ENCODE data around the gene BUD13. TPM values are rescaled to one million over a fixed set of nuclear protein-coding genes. Genes with fewer than 3 reads are reported as not detected.

The BUD13 gene
- polyA plus RNA-seq, 1 of the 3 experiments (the other 2 are of a cell fraction), result 15.5 TPM

- POLR2A ChIA-PET, result no interaction called here
These were observed 32.0 kb downstream of the BUD13 start for GRCh38 chr11:116740741-116741140.

More at GRCh38 chr11:116740741-116741140, 32.0 kb downstream of the BUD13 start:
- Histone ChIP-seq H3K4me2 (no peak overlapping the region), H3K79me2 (ENCODE audit: insufficient read depth) (no peaks in the 10 kb centered on the region), H3K9ac (no peak overlapping the region), H2AFZ (ENCODE audit: low read depth) (no peak overlapping the region), H4K20me1 (ENCODE audit: insufficient read depth) (no peaks in the 10 kb centered on the region), H3K9me2 (no peaks in the 10 kb centered on the region), H3K4me3 (ENCODE audit: low read depth in 2 of 2, low read length in 1 of 2) (no peak overlapping the region), H3F3A (replicated peaks; ENCODE audit: insufficient read depth) (peaks cover 24% of the 10 kb centered on the region), H3K27ac (ENCODE audit: low read depth in 2 of 2, low read length in 1 of 2) (no peak overlapping the region), H3K9me3 (no peaks in the 10 kb centered on the region), H3K36me3 (replicated peaks in 1 of 2; ENCODE audit: control insufficient read depth in 1 of 2, insufficient read depth in 2 of 2, low read length in 1 of 2) (peaks cover 2 to 4% of the 10 kb centered on the region in 2 experiments), H3K4me1 (ENCODE audit: control insufficient read depth in 1 of 2, insufficient read depth in 2 of 2, low read depth in 1 of 2, low read length in 1 of 2) (peaks cover 2 to 8% of the 10 kb centered on the region in 2 experiments; a peak in 2 of 4 replicates), H3K27me3 (ENCODE audit: insufficient read depth) (no peaks in the 10 kb centered on the region)
- no peak for TF ChIP-seq POLR2AphosphoS5 (IDR thresholded peaks at IDR 0.05; ENCODE audit: low read depth, low read length)
- no peak for TF ChIP-seq SMC3 (IDR thresholded peaks at IDR 0.05; ENCODE audit: low read depth, low read length)
- no peak for TF ChIP-seq USF1 (IDR thresholded peaks at IDR 0.05; ENCODE audit: borderline replicate concordance, low read depth)
- TF ChIP-seq ELF1 (IDR thresholded peaks at IDR 0.05), result no peak
- no peak for TF ChIP-seq MEF2A (IDR thresholded peaks at IDR 0.05; ENCODE audit: borderline replicate concordance, low read depth)
- TF ChIP-seq MXI1 (IDR thresholded peaks at IDR 0.05; ENCODE audit: low read depth, low read length), result no peak
- TF ChIP-seq YY1 (IDR thresholded peaks at IDR 0.05; ENCODE audit: low read depth), result no peak
- no peak for TF ChIP-seq NFIC (IDR thresholded peaks at IDR 0.05; ENCODE audit: borderline replicate concordance)
- no peak for TF ChIP-seq MAX (IDR thresholded peaks at IDR 0.05; ENCODE audit: low read depth)
- no peak for TF ChIP-seq FOSL2 (IDR thresholded peaks at IDR 0.05; ENCODE audit: borderline replicate concordance, low read depth)
- TF ChIP-seq CHD2 (IDR thresholded peaks at IDR 0.05; ENCODE audit: low read length, partially characterized antibody), result no peak
- no peak for TF ChIP-seq PBX3 (IDR thresholded peaks at IDR 0.05)
- no peak for TF ChIP-seq CTCF (IDR thresholded peaks at IDR 0.05)
- no peak for TF ChIP-seq TAF1 (IDR thresholded peaks at IDR 0.05; ENCODE audit: borderline replicate concordance, low read depth, low read length)
- no peak for TF ChIP-seq RAD21 (IDR thresholded peaks at IDR 0.05; ENCODE audit: low read length)
- no peak for TF ChIP-seq RFX5 (IDR thresholded peaks at IDR 0.05; ENCODE audit: low read length)
- TF ChIP-seq GATA2 (CRISPR knock-in tag; IDR thresholded peaks at IDR 0.05), result no peak
- no peak for TF ChIP-seq REST (IDR thresholded peaks at IDR 0.05; ENCODE audit: low read depth, low read length)
- no peak for TF ChIP-seq FOXJ3 (CRISPR knock-in tag; IDR thresholded peaks at IDR 0.05)
- TF ChIP-seq RXRA (IDR thresholded peaks at IDR 0.05; ENCODE audit: borderline replicate concordance, low read depth), result no peak
- DNase-seq, result no peak
- WGBS (ENCODE audit: low lambda C conversion rate), result 59% methylated on average over 4 of the region's 4 CpGs
- CTCF ChIA-PET, result interaction anchor here (0.8 to 4.9 kb wide), 3 partner anchors 11 to 18 kb away, joined by 4 to 91 read pairs (median 4); no protein-coding TSS in a partner anchor

All from SK-N-SH (cell line).